Kidney epithelial cell (primary cell): Measurements from ENCODE around the gene RCAN3. TPM values are rescaled to one million over a fixed set of nuclear protein-coding genes. Genes with fewer than 3 reads are reported as not detected.

Experiments used
- DNase-seq: peaks from one replicate; pipeline ENCODE4 v3.0.0-alpha.2; 2010; ENCODE audit warnings: low read depth
- H3K27me3 ChIP-seq: 2 replicates; pipeline ENCODE4 v1.6.0; 2011; ENCODE audit warnings: low read length; ENCODE audit not compliant: control insufficient read depth, insufficient read depth
- H3K36me3 ChIP-seq: 2 replicates; pipeline ENCODE4 v1.5.1; 2011; ENCODE audit warnings: low read length; ENCODE audit not compliant: control insufficient read depth, insufficient read depth
- H3K4me3 ChIP-seq: 2 replicates; pipeline ENCODE4 v1.5.1; 2011; ENCODE audit warnings: low read depth, mild to moderate bottlenecking, control low read depth, low read length
- CTCF ChIP-seq: IDR thresholded peaks from 2 replicates; pipeline ENCODE4 v1.5.1; 2011; ENCODE audit warnings: mild to moderate bottlenecking, moderate library complexity, low read length, control low read depth, inconsistent platforms; ENCODE audit not compliant: insufficient read depth, poor library complexity, severe bottlenecking
- total RNA-seq: library from RNA; depleted of rRNA; stranded (reverse); fragments of >200 nt; gene quantifications from 2 replicates; pipeline ENCODE4 v1.2.3, GENCODE V29; 2015

RCAN3 gene
- total RNA-seq, 1 donor from 2014 or later: 24.4 TPM

- no peak overlapping the region for H3K4me3 ChIP-seq
- H3K36me3 ChIP-seq: no peaks in the 10 kb centered on the region
- DNase-seq: no peak
- no peaks in the 10 kb centered on the region for H3K27me3 ChIP-seq
- no peak for TF ChIP-seq CTCF
Observed at GRCh38 chr1:24535778-24536177, 33.1 kb downstream of the RCAN3 start.

GRCh38 chr1:24536391-24536840, 33.8 kb downstream of the RCAN3 start:
- Histone ChIP-seq H3K4me3 (no peak overlapping the region), H3K27me3 (no peaks in the 10 kb centered on the region), H3K36me3 (no peaks in the 10 kb centered on the region)
- TF ChIP-seq CTCF: no peak
- DNase-seq: peak; percentile 54

- Histone ChIP-seq H3K4me3 (no peak overlapping the region), H3K27me3 (no peaks in the 10 kb centered on the region), H3K36me3 (no peaks in the 10 kb centered on the region)
- TF ChIP-seq CTCF: no peak
- no peak for DNase-seq
Observed at GRCh38 chr1:24540051-24540905, 37.6 kb downstream of the RCAN3 start.

- Histone ChIP-seq H3K4me3 (no peak overlapping the region), H3K36me3 (no peaks in the 10 kb centered on the region), H3K27me3 (no peaks in the 10 kb centered on the region)
- TF ChIP-seq CTCF: no peak
- DNase-seq: peak; percentile 67
Observed at GRCh38 chr1:24540906-24541710, 38.5 kb downstream of the RCAN3 start.

GRCh38 chr1:24541711-24542346, 39.2 kb downstream of the RCAN3 start:
- no peak for DNase-seq
- TF ChIP-seq CTCF: peak; percentile 88
- no peaks in the 10 kb centered on the region for H3K27me3 ChIP-seq
- H3K4me3 ChIP-seq: no peak overlapping the region
- no peaks in the 10 kb centered on the region for H3K36me3 ChIP-seq
